OCI-LY1 (cell line): ENCODE measurements around the gene FOXA3.

Experiments used
- EZH2 ChIP-seq: fragments of 200-600 bp; sonication (generic), shearing (Covaris generic); IDR thresholded peaks from 2 replicates; pipeline ENCODE4 v1.8.0; 2017; ENCODE audit warnings: borderline replicate concordance, mixed run types, mild to moderate bottlenecking, antibody characterized with exemption, low read length, moderate library complexity, mixed read lengths
- TF ChIP-seq, protein P1 (sequence below): fragments of 200-600 bp; sonication (generic), shearing (Covaris generic); IDR thresholded peaks from 2 replicates; pipeline ENCODE4 v1.5.1; 2017; ENCODE audit warnings: mild to moderate bottlenecking, antibody characterized with exemption, low read length, moderate library complexity, mixed read lengths

DNA sequence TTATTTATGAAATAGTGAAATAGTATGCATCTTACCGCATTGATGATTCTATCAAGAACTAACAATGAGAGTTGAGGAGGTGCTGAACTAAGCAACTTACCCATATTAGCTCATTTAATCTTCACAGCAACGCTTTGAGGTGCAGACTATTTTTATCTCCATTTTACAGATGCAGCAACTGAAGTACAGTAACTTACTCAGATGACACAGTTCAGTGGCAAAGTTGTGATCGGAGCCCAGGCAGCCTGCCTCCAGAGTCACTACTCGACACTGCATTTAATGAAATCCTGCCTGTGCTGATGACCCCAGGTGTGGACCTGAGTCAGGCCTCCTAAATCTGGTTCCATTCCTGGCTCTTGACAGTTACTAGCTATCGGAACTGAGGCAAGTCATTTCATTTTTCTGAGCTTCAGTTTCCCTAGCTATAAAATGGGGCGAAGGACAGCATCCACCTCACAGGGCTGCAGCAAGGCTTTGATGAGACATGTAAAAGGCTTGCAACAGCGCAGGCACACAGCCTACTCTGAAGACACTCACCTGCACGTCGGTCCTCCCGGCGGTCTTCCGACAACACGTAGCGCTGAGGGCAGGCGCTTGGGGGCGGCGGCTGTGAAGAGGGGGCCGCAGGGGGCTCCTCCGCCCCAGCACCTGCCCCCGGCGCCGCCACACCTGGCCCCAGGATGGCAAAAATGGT, 36.8 kb downstream of the FOXA3 start:
- TF ChIP-seq, protein P1, sequence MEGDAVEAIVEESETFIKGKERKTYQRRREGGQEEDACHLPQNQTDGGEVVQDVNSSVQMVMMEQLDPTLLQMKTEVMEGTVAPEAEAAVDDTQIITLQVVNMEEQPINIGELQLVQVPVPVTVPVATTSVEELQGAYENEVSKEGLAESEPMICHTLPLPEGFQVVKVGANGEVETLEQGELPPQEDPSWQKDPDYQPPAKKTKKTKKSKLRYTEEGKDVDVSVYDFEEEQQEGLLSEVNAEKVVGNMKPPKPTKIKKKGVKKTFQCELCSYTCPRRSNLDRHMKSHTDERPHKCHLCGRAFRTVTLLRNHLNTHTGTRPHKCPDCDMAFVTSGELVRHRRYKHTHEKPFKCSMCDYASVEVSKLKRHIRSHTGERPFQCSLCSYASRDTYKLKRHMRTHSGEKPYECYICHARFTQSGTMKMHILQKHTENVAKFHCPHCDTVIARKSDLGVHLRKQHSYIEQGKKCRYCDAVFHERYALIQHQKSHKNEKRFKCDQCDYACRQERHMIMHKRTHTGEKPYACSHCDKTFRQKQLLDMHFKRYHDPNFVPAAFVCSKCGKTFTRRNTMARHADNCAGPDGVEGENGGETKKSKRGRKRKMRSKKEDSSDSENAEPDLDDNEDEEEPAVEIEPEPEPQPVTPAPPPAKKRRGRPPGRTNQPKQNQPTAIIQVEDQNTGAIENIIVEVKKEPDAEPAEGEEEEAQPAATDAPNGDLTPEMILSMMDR, result no peak
- no peak for TF ChIP-seq EZH2
